GM12872 (cell line): ENCODE results near the gene ORAI2.

Experiments
- CTCF ChIP-seq: IDR thresholded peaks from 3 replicates; pipeline ENCODE4 v1.5.1; 2011; ENCODE audit warnings: low read depth, mild to moderate bottlenecking, low read length, moderate library complexity; ENCODE audit not compliant: insufficient read depth

The ORAI2 gene

GRCh38 chr7:102409340-102409739 is 24.0 kb upstream of the ORAI2 start:
- TF ChIP-seq CTCF, result no peak

GRCh38 chr7:102410123-102410522 is 23.3 kb upstream of the ORAI2 start:
- no peak for TF ChIP-seq CTCF

DNA sequence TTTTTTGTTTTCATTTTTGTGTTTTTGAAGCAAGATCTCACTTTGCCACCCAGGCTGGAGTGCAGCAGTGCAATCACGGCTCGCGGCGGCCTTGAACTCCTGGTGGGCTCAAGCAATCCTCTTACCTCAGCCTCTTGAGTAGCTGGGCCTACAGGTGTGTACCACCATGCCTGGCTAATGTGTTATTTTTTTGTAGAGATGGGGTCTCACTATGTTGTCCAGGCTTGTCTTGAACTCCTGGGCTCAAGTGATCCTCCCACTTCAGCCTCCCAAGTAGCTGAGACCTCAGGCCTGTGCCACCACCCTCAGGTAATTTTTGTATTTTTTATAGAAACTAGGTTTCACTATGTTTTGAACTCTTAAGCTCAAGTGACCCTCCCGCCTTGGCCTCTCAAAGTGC is 22.5 kb upstream of the ORAI2 start:
- TF ChIP-seq CTCF, result no peak

DNA sequence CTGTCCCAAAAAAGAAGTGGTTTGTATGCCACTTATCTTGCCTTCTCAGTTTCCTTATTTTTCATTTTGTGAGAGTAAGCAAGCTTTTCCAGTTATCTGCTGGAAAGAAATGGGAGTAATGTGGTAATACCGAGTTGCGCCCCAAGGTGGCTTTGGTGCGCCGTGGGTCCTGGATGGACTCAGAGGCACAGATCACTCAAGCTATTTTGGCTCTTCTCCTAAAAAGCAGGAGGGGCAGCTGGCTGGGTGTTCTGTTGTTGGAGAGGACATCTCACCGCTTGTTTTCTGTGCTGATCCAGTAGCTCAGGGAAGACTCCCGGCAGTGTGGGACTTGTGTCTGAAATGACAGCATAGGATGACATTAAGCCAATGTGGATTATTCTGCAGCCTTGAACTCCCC is 20.8 kb upstream of the ORAI2 start:
- TF ChIP-seq CTCF, result peak; percentile 67

- no peak for TF ChIP-seq CTCF
Measured at GRCh38 chr7:102413091-102413490, 20.3 kb upstream of the ORAI2 start.

DNA sequence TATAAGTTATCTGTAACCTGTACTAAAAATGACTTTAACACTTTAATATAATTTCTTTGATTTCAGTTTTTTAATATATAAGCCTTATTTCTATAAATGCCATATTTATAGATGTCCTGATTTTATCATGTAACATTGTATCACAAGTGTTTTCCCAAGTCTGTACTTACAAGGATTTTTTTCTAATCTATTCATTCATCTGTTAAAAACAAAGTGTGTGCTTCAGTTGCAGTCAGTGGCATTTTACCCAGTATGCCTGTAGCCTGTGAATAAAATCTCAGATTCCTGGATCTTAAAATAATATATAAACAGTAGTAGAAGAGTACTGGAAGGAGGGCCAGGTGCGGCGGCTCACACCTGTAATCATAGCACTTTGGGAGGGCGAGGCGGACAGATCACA is 19.8 kb upstream of the ORAI2 start:
- TF ChIP-seq CTCF, result no peak

DNA sequence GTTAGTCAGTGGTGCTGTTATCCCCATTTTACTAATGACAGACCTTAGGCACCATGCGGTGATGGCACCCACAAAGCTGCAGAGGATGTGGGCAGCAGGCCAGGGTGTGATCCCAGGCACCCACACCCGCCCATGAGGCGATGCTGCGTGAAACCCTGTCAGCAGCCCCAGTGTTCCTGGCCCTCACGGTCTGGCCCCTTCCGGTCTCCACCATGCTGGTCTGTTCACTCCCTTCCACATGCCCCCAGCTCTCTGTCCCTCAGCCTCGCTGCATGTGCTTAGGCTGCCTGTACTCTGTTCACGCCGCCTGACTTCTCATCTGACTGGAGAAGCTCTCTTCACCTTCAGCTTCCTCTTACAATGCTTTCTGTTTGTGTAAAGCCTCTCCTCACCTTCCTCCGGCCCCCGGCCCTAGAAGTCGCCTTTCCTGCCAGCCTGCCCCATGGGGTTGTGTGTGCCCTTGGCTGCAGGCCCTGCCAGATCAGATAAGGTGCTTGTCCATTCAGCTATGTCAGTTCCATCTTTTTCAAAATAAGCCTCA is 17.6 kb upstream of the ORAI2 start:
- no peak for TF ChIP-seq CTCF

- no peak for TF ChIP-seq CTCF
Measured at GRCh38 chr7:102416406-102416805, 17.0 kb upstream of the ORAI2 start.
